ENCODE measurements around the gene LCE1C. TPM values are rescaled to one million over a fixed set of nuclear protein-coding genes. Genes with fewer than 3 reads are reported as not detected.

Gene LCE1C
- total RNA-seq, 2 donors from 2014 or later, result not detected

DNA sequence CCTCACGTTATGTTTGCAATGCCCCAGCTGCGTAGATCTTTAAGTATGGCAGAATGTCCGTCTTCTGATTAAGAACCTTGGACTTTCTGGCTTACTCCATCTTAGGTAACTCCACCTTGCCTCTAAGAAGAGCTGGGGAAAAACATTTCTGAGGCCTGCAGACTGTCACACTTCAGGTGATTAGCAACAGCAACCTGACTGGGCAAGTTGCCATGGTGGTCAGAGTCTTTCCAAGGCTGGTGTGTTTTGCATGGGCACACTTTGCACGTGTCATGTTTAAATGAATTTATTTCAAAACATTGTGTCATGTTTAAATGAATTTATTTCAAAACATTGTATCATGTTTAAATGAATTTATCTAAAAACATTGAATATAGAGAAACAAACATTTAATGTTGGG is 47.8 kb downstream of the LCE1C start:
- H3K4me3 ChIP-seq, result no peak overlapping the region
- no peaks in the 10 kb centered on the region for H3K4me1 ChIP-seq
- no peaks in the 10 kb centered on the region for H3K9me3 ChIP-seq
- H3K36me3 ChIP-seq, result no peaks in the 10 kb centered on the region
- H3K27me3 ChIP-seq, result no peaks in the 10 kb centered on the region
- no peak overlapping the region for H3K27ac ChIP-seq
- no peak for DNase-seq (ENCODE audit: low spot score)
- TF ChIP-seq, protein P1, sequence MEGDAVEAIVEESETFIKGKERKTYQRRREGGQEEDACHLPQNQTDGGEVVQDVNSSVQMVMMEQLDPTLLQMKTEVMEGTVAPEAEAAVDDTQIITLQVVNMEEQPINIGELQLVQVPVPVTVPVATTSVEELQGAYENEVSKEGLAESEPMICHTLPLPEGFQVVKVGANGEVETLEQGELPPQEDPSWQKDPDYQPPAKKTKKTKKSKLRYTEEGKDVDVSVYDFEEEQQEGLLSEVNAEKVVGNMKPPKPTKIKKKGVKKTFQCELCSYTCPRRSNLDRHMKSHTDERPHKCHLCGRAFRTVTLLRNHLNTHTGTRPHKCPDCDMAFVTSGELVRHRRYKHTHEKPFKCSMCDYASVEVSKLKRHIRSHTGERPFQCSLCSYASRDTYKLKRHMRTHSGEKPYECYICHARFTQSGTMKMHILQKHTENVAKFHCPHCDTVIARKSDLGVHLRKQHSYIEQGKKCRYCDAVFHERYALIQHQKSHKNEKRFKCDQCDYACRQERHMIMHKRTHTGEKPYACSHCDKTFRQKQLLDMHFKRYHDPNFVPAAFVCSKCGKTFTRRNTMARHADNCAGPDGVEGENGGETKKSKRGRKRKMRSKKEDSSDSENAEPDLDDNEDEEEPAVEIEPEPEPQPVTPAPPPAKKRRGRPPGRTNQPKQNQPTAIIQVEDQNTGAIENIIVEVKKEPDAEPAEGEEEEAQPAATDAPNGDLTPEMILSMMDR (IDR thresholded peaks at IDR 0.05), result no peak

DNA sequence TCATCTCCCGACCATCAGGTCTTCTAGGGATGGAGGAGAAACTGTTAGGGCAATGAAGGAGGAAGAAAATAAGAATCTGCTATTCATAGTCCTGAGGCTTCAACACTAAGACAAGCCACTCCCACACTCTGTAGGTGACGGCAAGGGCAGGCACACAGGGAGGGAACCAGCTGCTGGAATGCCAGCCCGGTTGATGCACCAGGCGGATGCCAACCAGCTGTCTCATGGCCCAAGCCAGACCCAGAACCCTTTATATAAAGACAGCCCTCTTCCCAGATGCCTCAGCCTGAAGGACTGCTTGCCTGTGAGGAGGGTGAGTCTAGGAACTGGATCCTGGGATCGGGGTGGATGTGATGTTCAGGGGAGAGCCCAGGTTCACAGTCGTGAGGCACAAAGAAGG is 48.7 kb downstream of the LCE1C start, which contains the start of gene KPRP:
Gene KPRP, plus strand, starts transcription at position 279 of the 400 bp plus-strand sequence. CDS start 1,564 bp downstream, outside the sequence.
- Histone ChIP-seq H3K4me1 (no peaks in the 10 kb centered on the region), H3K36me3 (no peaks in the 10 kb centered on the region), H3K27ac (no peak within 1 kb of the TSS), H3K27me3 (no peaks in the 10 kb centered on the region), H3K4me3 (no peak within 1 kb of the TSS), H3K9me3 (no peaks in the 10 kb centered on the region)
- DNase-seq (ENCODE audit: low spot score), result no peak
- TF ChIP-seq, protein P1 (IDR thresholded peaks at IDR 0.05), result no peak

DNA sequence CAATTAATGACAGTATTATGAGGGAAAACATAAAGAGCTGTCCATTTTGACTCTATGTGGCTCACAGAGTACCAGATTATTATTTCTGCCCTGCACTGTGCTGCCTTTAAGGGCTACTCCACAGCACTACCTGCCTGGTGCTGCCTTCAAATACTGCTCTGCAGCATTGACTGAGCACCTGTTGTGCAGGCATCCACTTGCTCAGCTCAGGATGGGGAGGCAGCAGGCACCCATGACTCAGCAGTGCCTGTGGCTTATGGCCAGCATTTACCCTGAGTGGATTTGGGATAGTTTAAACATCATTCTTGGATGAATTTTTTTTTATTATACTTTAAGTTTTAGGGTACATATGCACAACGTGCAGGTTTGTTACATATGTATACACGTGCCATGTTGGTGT is 49.6 kb downstream of the LCE1C start:
- Histone ChIP-seq H3K9me3 (no peaks in the 10 kb centered on the region), H3K36me3 (no peaks in the 10 kb centered on the region), H3K4me1 (no peaks in the 10 kb centered on the region), H3K27me3 (no peaks in the 10 kb centered on the region), H3K4me3 (no peak overlapping the region), H3K27ac (no peak overlapping the region)
- no peak for DNase-seq (ENCODE audit: low spot score)
- TF ChIP-seq, protein P1 (IDR thresholded peaks at IDR 0.05), result no peak

Other genes with a start within 250 kb of the LCE1C start
- gene LCE3E, start 239.9 kb downstream of the LCE1C start, total RNA-seq, result not detected
- gene LCE3D, start 226.1 kb downstream of the LCE1C start, total RNA-seq, result not detected
- not detected for gene LCE3C, start 206.4 kb downstream of the LCE1C start, total RNA-seq
- gene LCE3B, start 192.8 kb downstream of the LCE1C start, total RNA-seq, result not detected
- not detected for gene LCE3A, start 183.5 kb downstream of the LCE1C start, total RNA-seq
- gene LCE2D, start 143.3 kb downstream of the LCE1C start, total RNA-seq, result not detected
- not detected for gene LCE2C, start 131.4 kb downstream of the LCE1C start, total RNA-seq
- not detected for gene LCE2B, start 120.5 kb downstream of the LCE1C start, total RNA-seq
- gene LCE2A, start 108.3 kb downstream of the LCE1C start, total RNA-seq, result not detected
- gene LCE4A, start 98.5 kb downstream of the LCE1C start, total RNA-seq, result not detected
- not detected for gene KPRP, start 48.6 kb downstream of the LCE1C start, total RNA-seq
- not detected for gene LCE1F, start 31.5 kb downstream of the LCE1C start, total RNA-seq
- gene LCE1E, start 20.4 kb downstream of the LCE1C start, total RNA-seq, result not detected
- not detected for gene LCE1D, start 9.9 kb downstream of the LCE1C start, total RNA-seq
- not detected for gene LCE1B, start 5.3 kb upstream of the LCE1C start, total RNA-seq
- gene LCE1A, start 20.8 kb upstream of the LCE1C start, total RNA-seq, result not detected
- gene LCE6A, start 36.2 kb upstream of the LCE1C start, total RNA-seq, result not detected
- not detected for gene LCE7A, start 53.3 kb upstream of the LCE1C start, total RNA-seq
- gene SMCP, start 71.7 kb upstream of the LCE1C start, total RNA-seq, result not detected
- gene IVL, start 101.9 kb upstream of the LCE1C start, total RNA-seq, result not detected
- not detected for gene SPRR5, start 140.6 kb upstream of the LCE1C start, total RNA-seq
- not detected for gene SPRR4, start 164.0 kb upstream of the LCE1C start, total RNA-seq
- gene SPRR1A, start 177.4 kb upstream of the LCE1C start, total RNA-seq, result not detected
- not detected for gene SPRR3, start 195.1 kb upstream of the LCE1C start, total RNA-seq
- not detected for gene SPRR1B, start 224.6 kb upstream of the LCE1C start, total RNA-seq
- gene SPRR2D, start 234.5 kb upstream of the LCE1C start, total RNA-seq, result not detected